Liver (tissue), 9 donors: ENCODE data around the gene RBM15B. TPM values are rescaled to one million over a fixed set of nuclear protein-coding genes. Genes with fewer than 3 reads are reported as not detected.

Source experiments
- DNase-seq: peaks from one replicate; pipeline ENCODE4 v3.0.0-alpha.2; 2017; ENCODE audit warnings: low spot score
- H3K27ac ChIP-seq, 2 donors: one replicate each; pipeline ENCODE4 v1.7.0; 2013; ENCODE audit warnings: inconsistent platforms in 2 of 2, low read length in 2 of 2, control low read depth in 1 of 2, low read depth in 1 of 2, mild to moderate bottlenecking in 1 of 2
- H3K27me3 ChIP-seq, 4 donors: one replicate each; pipeline versions ENCODE4 v1.6.1 to v1.7.0; 2013; ENCODE audit warnings: low read length in 3 of 4, inconsistent platforms in 1 of 4, mild to moderate bottlenecking in 1 of 4, moderate library complexity in 1 of 4; ENCODE audit not compliant: control insufficient read depth in 4 of 4, insufficient read depth in 4 of 4
- H3K36me3 ChIP-seq, 4 donors: one replicate each; pipeline versions ENCODE4 v1.6.1 to v1.7.0; 2013; ENCODE audit warnings: low read length in 3 of 4, mild to moderate bottlenecking in 3 of 4, low read depth in 1 of 4, moderate library complexity in 1 of 4; ENCODE audit not compliant: control insufficient read depth in 4 of 4, insufficient read depth in 3 of 4
- H3K4me1 ChIP-seq, 4 donors: one replicate each; pipeline versions ENCODE4 v1.6.1 to v1.7.0; 2013; ENCODE audit warnings: low read length in 3 of 4, mild to moderate bottlenecking in 3 of 4, moderate library complexity in 1 of 4; ENCODE audit not compliant: control insufficient read depth in 4 of 4, insufficient read depth in 4 of 4
- H3K4me3 ChIP-seq, 3 donors: one replicate each; pipeline versions ENCODE4 v1.6.1 to v1.7.0; 2013; ENCODE audit warnings: low read length in 3 of 3, control low read depth in 1 of 3, low read depth in 1 of 3, mild to moderate bottlenecking in 1 of 3
- H3K9ac ChIP-seq, 2 donors: one replicate each; pipeline ENCODE4 v1.7.0; 2013; ENCODE audit warnings: low read length in 2 of 2, mild to moderate bottlenecking in 2 of 2, moderate library complexity in 2 of 2, control low read depth in 1 of 2, low read depth in 1 of 2
- H3K9me3 ChIP-seq, 4 donors: one replicate each; pipeline versions ENCODE4 v1.6.1 to v1.7.0; 2013; ENCODE audit warnings: low read length in 3 of 4; ENCODE audit not compliant: control insufficient read depth in 4 of 4
- ATF3 ChIP-seq: IDR thresholded peaks from 2 replicates; pipeline ENCODE4 v1.6.1; 2016; ENCODE audit warnings: antibody characterized with exemption
- CTCF ChIP-seq: fragments of 150-350 bp; IDR thresholded peaks from 2 replicates; pipeline ENCODE4 v1.5.1; 2017; ENCODE audit warnings: improper control_type of control experiment, low read depth, low read length; ENCODE audit not compliant: missing input control
- EGR1 ChIP-seq, 2 donors: IDR thresholded peaks; 2 replicates each; pipeline ENCODE4 v1.6.1; 2016 to 2018; ENCODE audit warnings: antibody characterized with exemption in 2 of 2, low read depth in 2 of 2
- FOXA1 ChIP-seq: IDR thresholded peaks from 2 replicates; pipeline ENCODE4 v1.6.1; 2016; ENCODE audit warnings: antibody characterized with exemption
- FOXA2 ChIP-seq: IDR thresholded peaks from 2 replicates; pipeline ENCODE4 v1.6.1; 2016; ENCODE audit warnings: antibody characterized with exemption
- GABPA ChIP-seq, 2 donors: IDR thresholded peaks in 1 of 2; conservative IDR thresholded peaks in 1 of 2; 2 replicates each; pipeline ENCODE4 v1.6.1; 2016; ENCODE audit warnings: antibody characterized with exemption in 2 of 2, mild to moderate bottlenecking in 1 of 2, moderate library complexity in 1 of 2
- HNF4A ChIP-seq, 2 donors: conservative IDR thresholded peaks; 2 replicates each; pipeline ENCODE4 v1.6.1; 2016; ENCODE audit warnings: antibody characterized with exemption in 2 of 2, mild to moderate bottlenecking in 2 of 2
- HNF4G ChIP-seq: IDR thresholded peaks from 2 replicates; pipeline ENCODE4 v1.6.1; 2016; ENCODE audit warnings: antibody characterized with exemption
- JUND ChIP-seq, 2 donors: IDR thresholded peaks; 2 replicates each; pipeline ENCODE4 v1.6.1; 2016; ENCODE audit warnings: antibody characterized with exemption in 2 of 2
- MAX ChIP-seq: IDR thresholded peaks from 2 replicates; pipeline ENCODE4 v1.6.1; 2016; ENCODE audit warnings: antibody characterized with exemption
- NR2F2 ChIP-seq: IDR thresholded peaks from 2 replicates; pipeline ENCODE4 v1.6.1; 2016; ENCODE audit warnings: antibody characterized with exemption
- RAD21 ChIP-seq, 2 donors: IDR thresholded peaks; 2 replicates each; pipeline ENCODE4 v1.6.1; 2016; ENCODE audit warnings: antibody characterized with exemption in 2 of 2, mild to moderate bottlenecking in 2 of 2
- REST ChIP-seq: IDR thresholded peaks from 2 replicates; pipeline ENCODE4 v1.6.1; 2016; ENCODE audit warnings: antibody characterized with exemption, mild to moderate bottlenecking
- RXRA ChIP-seq, 2 donors: IDR thresholded peaks; 2 replicates each; pipeline ENCODE4 v1.6.1; 2017 to 2018; ENCODE audit warnings: antibody characterized with exemption in 2 of 2, mild to moderate bottlenecking in 1 of 2
- SP1 ChIP-seq: IDR thresholded peaks from 2 replicates; pipeline ENCODE4 v1.6.1; 2018; ENCODE audit warnings: antibody characterized with exemption, mild to moderate bottlenecking
- TAF1 ChIP-seq: conservative IDR thresholded peaks from 2 replicates; pipeline ENCODE4 v1.6.1; 2016; ENCODE audit warnings: antibody characterized with exemption, mild to moderate bottlenecking
- YY1 ChIP-seq: IDR thresholded peaks from 2 replicates; pipeline ENCODE4 v1.6.1; 2016; ENCODE audit warnings: antibody characterized with exemption, mild to moderate bottlenecking
- ZBTB33 ChIP-seq: IDR thresholded peaks from 2 replicates; pipeline ENCODE4 v1.6.1; 2016; ENCODE audit warnings: antibody characterized with exemption
- WGBS: extraction: QIAGEN DNeasy Blood & Tissue Kit; methylation state at CpG from one replicate; pipeline ENCODE4 v1.1.7; 2013; 5-methylcytosine and 5-hydroxymethylcytosine counted together
- polyA plus RNA-seq, 2 donors: library from polyadenylated mRNA; stranded (reverse) in 1 of 2; unstranded in 1 of 2; fragments of 200-250 nt in 1 of 2; fragments of >200 nt in 1 of 2; fragmentation: Nextera tagmentation in 1 of 2; extraction: Ambion mirVana in 1 of 2; gene quantifications; one replicate each; pipeline versions ENCODE4 v1.2.1 to v1.2.3, GENCODE V29; 2013 to 2015
- total RNA-seq, 2 donors: library from RNA; depleted of rRNA; stranded (reverse); fragments of >200 nt; gene quantifications; one replicate each; pipeline ENCODE4 v1.2.3, GENCODE V29; 2014
- donor health status: healthy.
- donor health status: healthy.
- donor health status: healthy.
- donor health status: healthy.
- donor health status: healthy.

RBM15B gene
- total and polyA plus RNA-seq, 4 donors: 2.3 to 14.8 (median 10.0) TPM

GRCh38 chr3:51400166-51400565, 9.1 kb downstream of the RBM15B start:
- Histone ChIP-seq H3K9me3 (no peaks in the 10 kb centered on the region), H3K27ac (no peak overlapping the region), H3K36me3 (peaks cover 1 to 50% (median 20%) of the 10 kb centered on the region in 4 donors), H3K4me3 (no peak overlapping the region), H3K4me1 (no peaks in the 10 kb centered on the region), H3K27me3 (no peaks in the 10 kb centered on the region), H3K9ac (no peak overlapping the region)
- no peak for TF ChIP-seq ATF3
- no peak for TF ChIP-seq REST
- TF ChIP-seq HNF4A (conservative IDR thresholded peaks at IDR 0.05): no peak
- no peak for TF ChIP-seq YY1
- TF ChIP-seq MAX: no peak
- TF ChIP-seq CTCF: no peak
- TF ChIP-seq JUND (IDR thresholded peaks at IDR 0.05): no peak
- no peak for TF ChIP-seq HNF4G
- TF ChIP-seq TAF1: no peak
- no peak for TF ChIP-seq NR2F2
- TF ChIP-seq RAD21 (IDR thresholded peaks at IDR 0.05): no peak
- TF ChIP-seq ZBTB33: no peak
- TF ChIP-seq GABPA (IDR thresholded peaks at IDR 0.05 in 1 of 2, conservative IDR thresholded peaks at IDR 0.05 in 1 of 2): no peak
- TF ChIP-seq FOXA1: no peak
- no peak for TF ChIP-seq EGR1 (IDR thresholded peaks at IDR 0.05; ENCODE audit: low read depth in 2 of 2)
- TF ChIP-seq FOXA2: no peak
- TF ChIP-seq RXRA (IDR thresholded peaks at IDR 0.05): no peak
- TF ChIP-seq SP1: no peak
- no peak for DNase-seq
- WGBS: 91% methylated on average over 4 of the region's 4 CpGs
